GM19438 (cell line): ENCODE data around the gene ITIH1.

Experiments used
- ATAC-seq: cut with Tn5 transposase; IDR thresholded peaks from one replicate; pipeline ENCODE4 v1.9.1; 2021; ENCODE audit warnings: low read depth; ENCODE audit not compliant: unreplicated experiment

The ITIH1 gene

DNA sequence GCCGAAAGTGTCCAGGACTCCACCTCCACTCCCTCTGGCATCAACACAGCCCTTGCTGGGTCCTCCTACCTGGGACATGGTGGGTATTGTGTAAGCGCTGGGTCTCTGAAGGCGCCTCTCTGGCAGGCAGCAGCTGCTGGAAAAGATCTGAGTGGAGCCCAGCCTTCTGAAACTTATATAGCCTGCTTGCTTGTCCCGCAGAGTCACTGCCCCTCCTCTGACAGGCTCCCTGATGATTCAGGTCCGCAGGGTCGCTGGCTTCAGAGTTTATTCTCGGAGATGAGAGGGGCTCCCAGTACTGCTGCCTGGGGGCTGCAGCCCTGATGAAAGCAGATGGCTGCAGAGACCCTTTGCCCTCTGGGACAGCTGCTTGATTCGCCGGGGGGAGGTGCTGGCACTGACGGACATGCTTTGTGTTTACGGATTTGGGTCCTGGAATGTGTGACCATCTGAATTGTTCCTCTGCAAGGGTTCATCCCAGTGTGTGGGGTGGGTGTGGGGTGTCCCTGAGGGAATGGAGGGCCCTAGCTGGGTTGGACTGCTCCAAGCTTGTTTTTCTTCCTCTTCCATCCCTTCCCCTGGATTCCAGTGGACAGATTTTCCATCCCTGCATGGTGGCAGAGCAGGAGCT lies 57.6 kb downstream of the ITIH1 start, which contains the start of gene MUSTN1:
TSS of gene MUSTN1 (minus strand) at position 149 of the 631 bp plus-strand sequence. CDS start at position 78, 71 bp downstream.
- ATAC-seq, result no peak

DNA sequence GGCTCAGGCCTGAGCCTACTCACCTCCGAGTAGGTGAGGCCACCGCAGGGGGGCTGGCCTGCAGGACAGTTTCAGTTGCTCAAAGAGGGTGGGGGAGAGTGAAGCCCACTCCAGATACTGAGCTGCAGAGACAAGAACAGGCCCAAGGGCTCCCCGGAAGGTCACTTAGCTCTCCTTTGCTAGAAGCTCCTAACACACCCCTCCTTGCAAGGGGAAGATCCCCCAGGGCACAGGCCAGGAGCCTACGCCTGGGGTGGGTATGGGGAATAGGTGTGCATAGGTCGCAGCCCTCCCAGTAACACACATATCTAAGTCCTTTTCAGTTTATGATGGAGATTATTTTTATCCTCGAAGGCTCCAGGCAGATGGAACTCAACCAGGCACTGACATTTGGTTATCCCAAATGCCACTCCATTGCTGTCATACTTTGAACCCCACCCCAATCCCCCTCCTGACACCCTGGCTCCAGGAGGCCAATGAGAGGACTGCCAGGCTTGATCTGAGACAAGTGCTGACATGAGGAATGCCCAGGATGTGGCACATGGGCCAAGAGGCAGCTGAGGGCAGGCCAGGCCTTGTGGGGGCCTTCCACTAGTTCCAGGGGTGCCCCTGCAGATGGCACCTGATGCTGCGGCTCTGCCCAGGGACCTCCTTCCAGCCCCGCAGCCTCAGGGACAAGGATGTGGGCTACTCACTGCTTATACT lies 58.5 kb downstream of the ITIH1 start:
- ATAC-seq, result no peak

DNA sequence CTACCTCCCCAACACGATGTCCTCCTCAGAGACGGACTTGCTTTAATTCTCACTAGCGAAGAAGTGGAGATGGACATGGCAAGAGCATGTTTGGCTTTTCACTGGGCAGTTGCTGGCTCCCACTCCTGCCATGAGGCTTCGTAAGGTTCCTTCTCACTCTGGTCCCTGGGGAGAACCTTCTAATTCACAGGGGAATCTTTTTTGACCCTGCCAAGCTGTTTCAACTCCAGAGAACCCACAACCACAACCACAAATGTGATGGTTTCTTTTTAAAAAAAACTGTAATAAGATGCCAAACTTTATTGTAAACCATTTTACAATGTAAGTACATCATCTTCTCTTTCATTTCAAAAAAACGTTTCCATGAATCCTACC lies 59.1 kb downstream of the ITIH1 start:
- ATAC-seq, result no peak

DNA sequence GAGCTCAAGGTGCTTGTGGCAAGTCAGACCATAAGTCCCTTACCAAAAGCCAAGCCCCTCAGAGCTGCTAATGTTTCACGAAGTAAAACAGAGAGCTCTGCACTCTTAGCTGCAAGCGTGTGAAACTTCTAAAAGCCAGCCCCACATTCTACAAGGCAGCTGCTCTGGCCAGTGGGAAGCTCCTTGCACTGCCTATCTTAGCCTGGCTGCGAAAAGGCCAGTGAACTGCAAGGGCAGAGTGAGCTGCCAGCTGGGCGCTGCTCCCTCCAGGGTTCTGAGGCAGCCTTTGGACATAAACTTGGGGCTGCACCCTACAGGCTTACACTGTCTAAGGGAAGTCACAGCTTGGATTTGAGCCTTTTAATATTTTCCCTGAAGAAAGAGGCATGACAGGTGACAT lies 59.6 kb downstream of the ITIH1 start:
- no peak for ATAC-seq

DNA sequence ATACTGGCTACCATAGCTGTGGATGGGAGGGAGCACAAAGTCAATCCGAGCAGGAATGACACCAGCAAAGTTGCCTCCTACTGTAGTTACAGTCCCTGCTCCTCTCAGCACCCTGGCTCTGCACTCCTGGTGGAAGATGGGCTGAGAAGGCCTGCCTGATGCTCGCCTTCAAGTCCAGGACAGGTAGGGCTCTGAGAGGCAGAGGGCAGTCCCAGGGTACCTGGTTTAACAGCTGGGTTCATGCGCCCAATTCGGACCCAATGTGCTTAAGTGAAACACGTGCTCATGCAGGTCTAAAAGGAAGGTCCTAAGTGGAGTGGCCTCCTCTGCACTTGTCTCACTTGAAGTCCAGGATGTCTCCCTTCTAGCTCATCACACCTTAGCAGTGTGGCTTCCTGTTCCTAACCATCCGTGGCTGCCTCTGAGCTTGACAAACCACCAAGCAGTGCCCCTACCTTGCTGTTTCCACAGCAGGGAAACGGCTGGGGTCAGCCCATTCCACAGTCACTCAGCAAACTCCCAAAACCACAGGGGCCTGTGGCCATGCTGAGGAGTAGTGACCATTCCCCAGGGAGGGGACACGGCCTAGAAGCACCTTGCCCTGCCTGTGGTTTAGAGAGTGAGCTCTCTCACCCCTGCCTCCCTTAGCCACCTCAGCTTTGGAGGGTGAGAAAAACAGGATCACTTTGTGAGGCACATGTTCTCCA lies 61.3 kb downstream of the ITIH1 start:
- no peak for ATAC-seq

DNA sequence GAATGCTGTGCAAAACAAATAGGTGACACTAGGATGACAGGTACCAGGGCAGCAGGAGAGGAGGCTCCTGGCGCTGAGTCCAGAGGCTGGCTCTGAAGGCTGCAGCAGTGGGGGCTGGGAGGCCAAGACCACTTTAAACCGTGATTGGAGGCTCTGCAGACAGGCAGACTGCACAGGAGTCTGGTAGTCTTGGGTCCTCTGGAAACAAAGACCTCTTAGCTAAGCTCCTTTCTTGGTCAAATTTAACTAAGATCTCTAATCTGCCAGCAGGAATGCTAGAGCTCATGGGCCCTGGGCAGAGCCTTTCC lies 61.8 kb downstream of the ITIH1 start:
- no peak for ATAC-seq

DNA sequence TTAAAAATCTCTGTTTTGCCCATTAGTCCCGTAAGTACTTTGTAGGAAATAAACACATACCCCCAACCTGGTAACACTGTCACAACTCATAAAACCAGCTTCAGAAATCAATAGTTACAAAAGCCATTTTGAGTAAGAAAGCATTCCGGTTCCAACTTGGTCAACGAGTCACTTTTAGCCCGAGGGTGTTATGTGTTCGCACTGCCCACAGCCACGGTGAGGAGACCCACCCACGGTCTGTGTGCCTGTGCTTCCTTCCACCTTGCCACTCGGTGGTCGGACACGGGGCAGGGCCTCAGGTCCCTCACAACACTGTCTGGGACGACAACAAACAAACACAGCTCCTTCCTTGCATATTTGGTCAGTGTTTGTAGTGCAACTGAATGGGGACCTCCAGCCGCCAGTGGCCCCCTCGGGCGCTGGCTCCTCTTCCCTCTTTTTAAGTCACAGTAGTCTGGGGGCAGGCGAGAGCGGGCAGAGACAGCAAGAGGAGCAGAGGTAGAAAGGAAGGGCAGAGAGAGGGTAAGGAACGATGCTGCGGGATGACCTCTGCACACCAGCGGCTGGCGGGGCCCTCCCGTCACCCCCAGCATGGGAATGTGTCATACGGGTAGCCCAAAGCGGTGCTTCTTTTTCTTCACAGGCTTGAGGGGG lies 62.6 kb downstream of the ITIH1 start:
- ATAC-seq, result no peak

DNA sequence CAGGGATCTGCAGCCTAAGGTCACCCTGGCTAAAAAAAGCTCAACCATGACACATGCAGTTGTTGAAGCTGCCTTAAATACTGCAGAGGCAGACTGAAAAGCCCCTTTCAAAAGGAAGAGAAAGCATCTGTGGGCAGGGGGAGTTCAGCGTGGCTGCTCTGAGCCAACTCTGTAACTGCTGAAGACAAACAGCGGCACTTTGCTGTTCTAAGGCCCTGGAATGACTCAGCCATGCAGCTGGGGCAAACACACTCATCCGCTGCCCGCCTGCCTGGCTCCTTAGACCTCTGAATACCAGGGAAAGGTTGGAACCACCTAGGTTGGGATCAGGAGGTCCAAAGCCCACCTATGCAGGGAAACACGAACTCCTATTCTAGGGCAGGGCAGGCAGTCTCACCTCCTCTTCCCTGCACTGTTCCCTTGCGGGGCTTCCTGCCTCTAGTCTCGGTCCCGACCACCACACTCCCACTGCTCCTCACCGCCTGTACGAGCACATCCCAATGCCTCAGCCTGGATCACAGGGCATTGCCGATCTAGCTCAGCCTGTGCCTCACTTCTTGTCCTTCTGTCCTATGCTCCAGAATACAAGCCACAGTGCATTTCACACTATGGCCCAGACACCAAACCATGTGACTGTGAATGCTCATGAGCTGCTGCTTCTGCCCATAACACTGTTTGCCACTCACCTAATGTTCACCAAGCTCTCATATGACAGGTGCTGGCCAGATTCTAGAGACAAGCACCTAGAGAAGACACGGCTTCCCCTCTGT lies 64.0 kb downstream of the ITIH1 start:
- ATAC-seq, result no peak
